Hepatocyte (in vitro differentiated cells): ENCODE measurements around the gene ELSPBP1. TPM values are rescaled to one million over a fixed set of nuclear protein-coding genes. Genes with fewer than 3 reads are reported as not detected.

Experiments
- DNase-seq: peaks from one replicate; pipeline ENCODE4 v3.0.0-alpha.2; 2016; ENCODE audit warnings: low spot score
- H2AFZ ChIP-seq: fragments of 200-600 bp; sonication (generic); 2 replicates; pipeline ENCODE4 v1.6.0; 2016; ENCODE audit warnings: antibody characterized with exemption, mild to moderate bottlenecking
- H3K27ac ChIP-seq: fragments of 200-600 bp; sonication (generic); 2 replicates; pipeline ENCODE4 v1.5.1; 2016; ENCODE audit warnings: mild to moderate bottlenecking
- H3K27me3 ChIP-seq: fragments of 200-600 bp; sonication (generic); 2 replicates; pipeline ENCODE4 v1.6.1; 2016
- H3K36me3 ChIP-seq: fragments of 200-600 bp; sonication (generic); replicated peaks from 2 replicates; pipeline ENCODE4 v1.5.1; 2016; ENCODE audit warnings: low read depth; ENCODE audit not compliant: insufficient read depth
- H3K4me1 ChIP-seq: fragments of 200-600 bp; sonication (generic); 2 replicates; pipeline ENCODE4 v1.5.1; 2016; ENCODE audit warnings: mild to moderate bottlenecking, moderate library complexity; ENCODE audit not compliant: insufficient read depth
- H3K4me2 ChIP-seq: fragments of 200-600 bp; sonication (generic); 2 replicates; pipeline ENCODE4 v1.6.0; 2016
- H3K4me3 ChIP-seq: fragments of 200-600 bp; sonication (generic); 2 replicates; pipeline ENCODE4 v1.5.1; 2016; ENCODE audit warnings: mild to moderate bottlenecking
- H3K79me2 ChIP-seq: fragments of 200-600 bp; sonication (generic); 2 replicates; pipeline ENCODE4 v1.6.0; 2017; ENCODE audit warnings: mild to moderate bottlenecking
- H3K9me2 ChIP-seq: fragments of 200-600 bp; sonication (generic); replicated peaks from 2 replicates; pipeline ENCODE4 v1.6.0; 2017; ENCODE audit warnings: mild to moderate bottlenecking; ENCODE audit not compliant: insufficient read depth
- H3K9me3 ChIP-seq: fragments of 200-600 bp; sonication (generic); 2 replicates; pipeline ENCODE4 v1.5.1; 2016; ENCODE audit warnings: low read depth, mild to moderate bottlenecking
- H4K20me1 ChIP-seq: fragments of 200-600 bp; sonication (generic); 2 replicates; pipeline ENCODE4 v1.6.0; 2016; ENCODE audit warnings: mild to moderate bottlenecking; ENCODE audit not compliant: insufficient read depth, poor library complexity, severe bottlenecking
- CTCF ChIP-seq: fragments of 200-600 bp; sonication (generic); IDR thresholded peaks from 2 replicates; pipeline ENCODE4 v1.5.1; 2016; ENCODE audit warnings: antibody characterized with exemption, mild to moderate bottlenecking; ENCODE audit not compliant: poor library complexity
- EZH2 ChIP-seq: fragments of 200-600 bp; sonication (generic); IDR thresholded peaks from 2 replicates; pipeline ENCODE4 v1.6.1; 2016; ENCODE audit warnings: antibody characterized with exemption, mild to moderate bottlenecking, borderline replicate concordance
- EZH2phosphoT487 ChIP-seq: fragments of 200-600 bp; sonication (generic); IDR thresholded peaks from one replicate; pipeline ENCODE4 v1.6.1; 2018; ENCODE audit warnings: antibody characterized with exemption, mild to moderate bottlenecking, low read depth, moderate library complexity; ENCODE audit not compliant: unreplicated experiment, severe bottlenecking
- WGBS: methylation state at CpG from one replicate; pipeline ENCODE4 v1.1.6; 2016; ENCODE audit warnings: low lambda C conversion rate; ENCODE audit errors: missing lambda C conversion rate; 5-methylcytosine and 5-hydroxymethylcytosine counted together
- polyA plus RNA-seq: library from polyadenylated mRNA; unstranded; fragments of >200 nt; fragmentation: Nextera tagmentation; extraction: Ambion mirVana; gene quantifications from 2 replicates; pipeline ENCODE4 v1.2.1, GENCODE V29; 2016
- total RNA-seq: library from RNA; depleted of rRNA; stranded (reverse); fragments of >200 nt; gene quantifications from 2 replicates; pipeline ENCODE4 v1.2.3, GENCODE V29; 2014

Gene ELSPBP1
- total and polyA plus RNA-seq, 2 experiments from 2014 or later: 0.28 to 1.0 TPM

DNA sequence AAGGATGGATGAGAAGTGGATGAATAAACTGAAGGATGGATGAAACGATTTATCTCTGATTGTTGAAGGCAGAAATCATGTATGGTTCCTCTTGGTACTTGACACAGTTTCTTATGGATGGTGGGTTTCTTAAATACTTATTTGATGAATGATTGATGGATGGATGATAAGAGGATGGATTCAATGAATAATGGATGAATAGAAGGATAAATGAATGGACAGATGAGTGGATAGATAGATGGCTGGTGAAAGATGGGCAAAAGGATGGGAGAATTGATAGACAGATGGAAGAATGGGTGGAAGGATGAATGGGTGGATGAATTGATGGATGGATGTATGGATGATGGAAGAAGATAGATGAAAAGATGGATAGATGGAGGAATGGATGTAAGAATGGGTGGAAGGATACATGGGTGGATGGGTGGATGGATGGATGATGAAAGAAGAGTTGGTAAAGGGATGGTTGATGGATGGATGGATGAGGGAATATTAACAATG, 1.8 kb downstream of the ELSPBP1 start:
- Histone ChIP-seq H3K4me1 (peaks cover 3% of the 10 kb centered on the region), H3K27me3 (no peaks in the 10 kb centered on the region), H4K20me1 (no peaks in the 10 kb centered on the region), H3K9me2 (no peaks in the 10 kb centered on the region), H3K4me3 (no peak overlapping the region), H3K79me2 (no peaks in the 10 kb centered on the region), H2AFZ (no peak overlapping the region), H3K36me3 (no peaks in the 10 kb centered on the region), H3K27ac (no peak overlapping the region), H3K4me2 (no peak overlapping the region), H3K9me3 (no peaks in the 10 kb centered on the region)
- TF ChIP-seq EZH2phosphoT487 (no peak), CTCF (no peak)
- no peak for DNase-seq
- WGBS: 61% methylated on average over 1 of the region's 1 CpG

DNA sequence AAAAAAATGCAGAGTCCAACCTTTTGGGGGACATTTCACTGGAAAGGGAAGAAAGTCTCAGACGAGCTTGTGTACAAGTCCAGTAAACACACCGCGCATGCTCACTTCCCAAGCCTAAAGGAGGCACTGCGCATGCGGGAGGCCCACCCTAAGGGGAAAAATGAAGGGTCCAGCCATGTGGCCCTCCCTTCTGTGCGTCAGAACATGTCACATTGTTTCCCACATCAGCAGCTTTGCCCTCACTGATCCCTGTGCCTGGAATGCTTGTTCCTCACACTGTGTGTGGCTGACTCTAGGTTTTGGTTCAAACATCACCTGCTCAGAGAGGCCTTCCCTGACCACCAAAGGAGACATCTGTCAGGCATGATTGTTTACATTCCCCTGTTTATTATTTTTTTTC, 4.4 kb downstream of the ELSPBP1 start:
- no peaks in the 10 kb centered on the region for H3K27me3 ChIP-seq
- no peaks in the 10 kb centered on the region for H3K9me2 ChIP-seq
- no peak overlapping the region for H2AFZ ChIP-seq
- peaks cover 3% of the 10 kb centered on the region for H3K4me1 ChIP-seq
- no peak for DNase-seq
- no peak overlapping the region for H3K4me2 ChIP-seq
- 91% methylated on average over 6 of the region's 6 CpGs for WGBS
- TF ChIP-seq EZH2phosphoT487 (no peak), EZH2 (no peak), CTCF (no peak)
- no peaks in the 10 kb centered on the region for H3K36me3 ChIP-seq
- H3K9me3 ChIP-seq: no peaks in the 10 kb centered on the region
- H3K27ac ChIP-seq: no peak overlapping the region
- H4K20me1 ChIP-seq: no peaks in the 10 kb centered on the region
- no peaks in the 10 kb centered on the region for H3K79me2 ChIP-seq
- no peak overlapping the region for H3K4me3 ChIP-seq

DNA sequence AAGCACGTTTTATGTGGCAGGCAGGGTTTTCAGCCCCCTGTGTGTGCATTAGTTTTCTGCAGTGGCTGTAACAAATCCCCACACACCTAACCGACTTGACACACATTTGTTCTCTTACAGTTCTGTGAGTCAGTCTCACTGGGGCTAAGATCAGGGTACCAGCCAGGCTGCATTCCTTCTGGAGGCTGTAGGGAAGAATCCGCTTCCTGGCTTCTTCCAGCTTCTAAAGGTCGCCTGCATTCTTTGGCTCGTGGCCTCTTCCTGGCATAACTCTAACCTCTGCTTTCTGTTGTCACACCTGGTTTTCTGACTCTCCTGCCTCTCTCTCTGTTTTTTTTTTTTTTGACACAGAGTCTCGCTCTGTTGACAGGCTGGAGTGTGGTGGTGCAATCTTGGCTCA, 6.4 kb downstream of the ELSPBP1 start:
- H3K9me3 ChIP-seq: no peaks in the 10 kb centered on the region
- H2AFZ ChIP-seq: no peak overlapping the region
- WGBS: 75% methylated on average over 6 of the region's 6 CpGs
- no peaks in the 10 kb centered on the region for H3K36me3 ChIP-seq
- H3K27me3 ChIP-seq: no peaks in the 10 kb centered on the region
- no peak overlapping the region for H3K4me3 ChIP-seq
- no peaks in the 10 kb centered on the region for H3K4me1 ChIP-seq
- no peak overlapping the region for H3K4me2 ChIP-seq
- no peak for DNase-seq
- TF ChIP-seq CTCF: no peak
- TF ChIP-seq EZH2: no peak
- no peak for TF ChIP-seq EZH2phosphoT487
- no peaks in the 10 kb centered on the region for H3K79me2 ChIP-seq
- no peaks in the 10 kb centered on the region for H3K9me2 ChIP-seq
- no peak overlapping the region for H3K27ac ChIP-seq
- no peaks in the 10 kb centered on the region for H4K20me1 ChIP-seq

DNA sequence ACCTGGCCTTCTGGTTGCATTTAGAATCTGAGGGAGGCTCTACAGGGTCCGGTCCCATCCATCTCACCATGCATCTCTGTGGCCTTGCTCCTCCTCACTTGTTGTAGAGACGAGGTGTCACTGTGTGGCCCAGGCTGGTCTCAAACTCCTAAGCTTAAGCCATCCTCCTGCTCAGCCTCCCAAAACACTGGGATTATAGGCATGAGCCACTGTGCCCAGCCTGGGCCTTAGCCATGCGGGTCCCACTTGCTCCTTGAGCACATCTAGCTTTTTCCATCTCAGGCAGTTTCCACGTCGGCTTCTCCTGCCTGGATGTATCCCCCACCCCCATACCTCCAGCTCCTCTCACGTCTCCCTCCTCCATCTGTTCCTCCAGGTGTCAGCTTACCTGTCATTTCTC, 9.8 kb downstream of the ELSPBP1 start:
- H3K4me3 ChIP-seq: no peak overlapping the region
- no peak for TF ChIP-seq CTCF
- no peak for TF ChIP-seq EZH2
- no peak for TF ChIP-seq EZH2phosphoT487
- no peaks in the 10 kb centered on the region for H3K36me3 ChIP-seq
- no peaks in the 10 kb centered on the region for H3K4me1 ChIP-seq
- WGBS: 82% methylated on average over 6 of the region's 6 CpGs
- H3K27me3 ChIP-seq: no peaks in the 10 kb centered on the region
- H4K20me1 ChIP-seq: no peaks in the 10 kb centered on the region
- H3K4me2 ChIP-seq: no peak overlapping the region
- H3K9me3 ChIP-seq: no peaks in the 10 kb centered on the region
- H3K27ac ChIP-seq: no peak overlapping the region
- H3K79me2 ChIP-seq: no peaks in the 10 kb centered on the region
- DNase-seq: no peak
- no peaks in the 10 kb centered on the region for H3K9me2 ChIP-seq
- H2AFZ ChIP-seq: no peak overlapping the region
